NOMO-1 treated with dmso at 0.1 percent for 144 hours (cell line): ENCODE data around the gene KLF2.
"Not testable (repeated sequence)": the region's sequence is repeated elsewhere in the genome, so short reads cannot be mapped to it uniquely, and the experiment has no call there.

ENCODE experiments used
- DNase-seq: peaks from one replicate; lab custom pipeline; 2025; ENCODE audit not compliant: unreplicated experiment; lab: John Stamatoyannopoulos, UW

Gene KLF2

DNA sequence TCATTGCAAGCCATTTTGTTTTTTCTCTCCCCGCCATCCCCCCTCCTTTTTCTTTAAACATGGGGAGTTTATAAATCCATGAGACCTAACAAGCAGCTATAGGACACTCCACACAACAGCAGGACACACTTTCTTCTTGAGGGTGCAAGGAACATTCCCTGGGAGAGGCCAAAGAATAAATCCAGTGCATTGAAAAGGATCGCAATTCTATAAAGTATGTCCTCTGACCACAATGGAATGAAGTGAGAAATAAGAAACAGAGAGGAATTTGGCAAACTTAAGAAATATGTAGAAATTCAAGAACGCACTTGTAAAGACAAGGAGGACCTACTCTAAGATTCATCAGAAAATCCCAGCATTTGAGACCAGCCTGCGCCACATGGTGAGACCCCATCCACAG, 11.9 kb downstream of the KLF2 start:
- DNase-seq, result no peak

DNA sequence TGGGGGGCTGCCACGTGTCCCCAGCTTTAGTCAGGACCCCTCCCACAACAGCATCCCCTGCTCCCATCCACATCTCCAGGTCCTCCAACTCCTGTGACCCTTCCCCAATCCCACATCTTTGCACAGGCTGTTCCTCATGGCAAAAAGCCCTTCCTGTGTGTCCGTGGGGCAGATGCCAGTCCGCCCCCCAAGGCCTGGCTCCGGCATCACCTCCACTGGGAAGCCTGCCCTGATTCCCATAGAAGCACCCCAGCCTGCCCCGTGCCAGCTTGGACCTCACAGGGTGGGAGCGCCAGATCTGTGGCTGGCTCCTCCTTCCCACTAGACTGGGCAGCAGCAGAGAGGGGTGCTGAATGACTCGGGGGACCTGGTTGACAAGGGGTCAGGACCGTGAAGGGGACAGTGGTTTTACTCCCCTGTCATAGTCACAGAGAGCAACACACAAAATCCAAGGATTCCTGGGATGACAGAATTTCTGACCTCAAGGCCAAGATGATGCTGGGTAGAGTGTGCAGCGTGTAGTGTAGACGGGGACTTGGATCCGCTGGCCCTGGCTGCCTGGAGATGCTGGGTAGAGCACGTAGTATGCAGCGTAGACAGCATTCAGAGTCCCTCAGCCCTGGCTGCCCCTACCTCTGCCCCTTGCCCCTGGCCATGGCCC, 13.3 kb downstream of the KLF2 start:
- DNase-seq, result no peak

DNA sequence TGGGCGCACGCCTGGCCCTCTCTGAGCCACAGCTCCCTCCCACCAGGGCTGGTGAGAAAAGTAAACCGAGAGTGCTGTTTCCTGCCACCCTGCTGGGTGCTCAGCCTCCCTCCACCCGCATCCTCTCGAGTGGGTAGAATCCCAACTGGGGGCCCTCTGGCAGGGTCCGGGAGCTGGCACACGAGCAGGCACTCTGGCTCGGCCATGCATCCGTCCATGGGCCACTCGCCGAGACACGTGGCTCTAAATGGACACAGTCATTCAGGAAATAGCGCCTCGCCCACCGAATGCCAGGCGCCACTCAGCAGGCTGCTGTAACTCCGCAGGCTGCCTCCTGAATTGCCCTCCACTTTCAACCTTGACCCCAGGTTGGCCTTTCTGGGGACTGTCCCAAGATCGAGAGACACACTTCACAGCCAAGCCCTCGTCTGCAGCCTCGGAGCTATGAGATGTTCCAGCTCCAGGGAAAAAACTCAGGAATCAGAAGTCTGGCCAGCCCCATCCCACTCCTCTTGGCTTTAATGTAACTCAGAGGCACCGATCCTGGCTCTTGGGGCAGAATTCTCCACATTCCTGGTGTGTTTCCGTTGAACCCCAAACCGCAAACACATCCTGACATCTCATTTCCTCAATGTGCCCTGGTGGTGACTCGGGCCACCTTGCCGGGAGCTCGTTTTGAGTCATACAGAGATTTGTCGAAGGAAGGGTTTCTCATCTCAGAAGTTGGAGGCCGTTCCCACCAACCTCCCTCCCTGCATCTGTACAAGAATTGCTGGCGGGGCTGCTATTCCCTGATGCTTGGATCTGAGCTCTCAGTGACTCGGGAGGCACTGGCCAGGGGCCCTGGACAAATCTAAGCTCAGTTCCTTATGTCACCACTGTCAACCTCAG, 14.1 kb downstream of the KLF2 start:
- DNase-seq, result no peak

DNA sequence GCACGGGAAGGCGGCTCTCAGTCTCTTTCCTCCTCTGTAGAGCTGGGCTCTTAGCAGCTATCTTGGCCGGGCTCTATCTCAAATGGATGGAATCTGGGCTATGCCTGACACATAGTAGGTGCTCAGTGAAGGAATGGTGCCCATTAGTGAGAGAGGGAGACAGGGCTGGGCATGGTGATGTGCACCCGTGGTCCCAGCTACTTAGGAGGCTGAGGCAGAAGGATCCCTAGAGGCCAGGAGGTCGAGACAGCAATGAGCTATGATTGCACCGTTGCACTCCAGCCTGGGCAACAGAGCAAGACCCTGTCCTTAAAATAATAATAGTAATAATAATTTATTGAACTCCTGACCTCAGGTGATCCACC, 14.7 kb downstream of the KLF2 start:
- no peak for DNase-seq

DNA sequence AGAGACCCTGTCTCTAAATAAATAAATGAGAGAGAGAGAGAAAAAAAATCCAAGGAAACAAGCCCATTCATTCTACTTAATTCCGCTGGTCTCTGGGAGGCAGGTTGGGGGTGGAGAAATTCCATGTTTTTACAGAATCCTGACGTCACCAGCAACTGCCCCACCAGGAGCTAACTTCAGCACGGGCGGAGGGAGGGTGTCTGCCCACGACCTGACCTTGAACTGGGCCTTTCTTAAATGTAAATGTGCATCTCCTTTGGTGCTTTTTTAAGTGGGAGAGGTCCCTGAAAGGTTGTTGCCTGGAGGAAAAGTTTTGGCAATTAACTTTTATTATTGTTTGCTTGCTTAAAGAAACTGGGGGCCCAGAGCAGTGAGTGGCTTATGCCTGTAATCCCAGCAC, 15.5 kb downstream of the KLF2 start:
- DNase-seq, result no peak

DNA sequence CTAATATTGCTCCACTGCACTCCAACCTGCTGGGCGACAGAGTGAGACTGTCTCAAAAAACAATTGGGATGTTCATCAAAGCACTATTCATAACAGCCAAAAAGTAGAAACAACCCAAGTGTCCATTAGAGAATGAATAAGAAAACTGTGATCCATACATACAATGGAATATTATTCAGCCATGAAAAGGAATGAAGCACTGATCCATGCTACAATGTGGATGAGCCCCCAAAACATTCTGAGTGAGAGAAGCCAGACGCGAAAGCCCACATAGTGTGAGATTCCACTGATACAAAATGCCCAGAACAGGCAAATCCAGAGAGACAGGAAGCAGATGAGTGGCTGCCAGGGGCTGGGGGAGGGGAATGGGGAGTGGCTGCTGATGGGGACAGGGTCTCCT, 16.0 kb downstream of the KLF2 start:
- DNase-seq, result no peak

DNA sequence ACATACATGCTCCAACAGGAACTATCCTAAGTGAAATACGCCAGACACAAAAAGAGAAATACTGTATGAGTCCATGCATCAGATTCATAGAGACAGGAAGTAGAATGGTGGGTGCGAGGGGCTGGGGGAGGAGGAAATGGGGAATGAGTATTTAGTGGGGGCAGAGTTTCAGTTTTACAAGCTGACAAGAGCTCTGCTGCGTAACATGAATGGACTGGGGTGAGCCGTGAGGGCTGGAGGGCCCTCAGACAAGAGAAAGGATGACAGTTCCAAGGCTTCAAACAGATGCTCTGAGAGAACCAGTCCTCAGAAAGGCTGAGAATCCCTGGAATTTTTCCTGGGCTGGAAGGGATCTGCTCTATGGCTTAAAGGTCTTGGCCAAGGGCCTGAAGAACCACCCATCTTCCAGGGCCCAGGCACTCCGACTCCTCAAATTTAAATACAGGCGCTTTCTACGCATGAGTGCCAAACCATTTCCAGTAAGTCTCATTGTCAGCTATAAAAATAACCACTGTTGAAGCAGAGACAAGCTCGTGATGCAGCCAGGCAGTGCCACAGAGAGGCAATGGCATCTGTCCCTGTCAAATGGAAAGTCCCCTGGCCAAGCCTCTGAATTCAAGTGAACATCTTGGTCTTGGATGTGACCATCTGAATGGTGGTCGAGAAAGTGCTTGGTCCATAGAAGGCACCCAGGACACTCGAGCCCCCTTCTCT, 17.5 kb downstream of the KLF2 start:
- no peak for DNase-seq

DNA sequence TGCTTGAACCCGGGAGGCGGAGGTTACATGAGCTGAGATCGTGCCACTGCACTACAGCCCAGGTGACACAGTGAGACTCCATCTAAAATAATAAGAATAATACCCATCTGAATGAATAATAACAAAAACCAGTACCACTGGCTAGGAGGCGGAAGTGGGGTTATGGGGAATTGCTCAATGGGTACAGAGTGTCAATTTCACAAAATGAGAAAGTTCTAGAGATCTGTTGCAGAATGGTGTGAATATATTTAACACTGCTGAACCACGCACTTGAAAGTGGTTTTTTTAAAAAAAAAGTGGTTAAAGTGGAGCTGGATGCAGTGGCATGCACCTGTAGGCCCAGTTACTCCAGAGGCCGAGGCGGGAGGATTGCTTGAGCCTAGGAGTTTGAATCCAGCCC, 18.5 kb downstream of the KLF2 start:
- no peak for DNase-seq

DNA sequence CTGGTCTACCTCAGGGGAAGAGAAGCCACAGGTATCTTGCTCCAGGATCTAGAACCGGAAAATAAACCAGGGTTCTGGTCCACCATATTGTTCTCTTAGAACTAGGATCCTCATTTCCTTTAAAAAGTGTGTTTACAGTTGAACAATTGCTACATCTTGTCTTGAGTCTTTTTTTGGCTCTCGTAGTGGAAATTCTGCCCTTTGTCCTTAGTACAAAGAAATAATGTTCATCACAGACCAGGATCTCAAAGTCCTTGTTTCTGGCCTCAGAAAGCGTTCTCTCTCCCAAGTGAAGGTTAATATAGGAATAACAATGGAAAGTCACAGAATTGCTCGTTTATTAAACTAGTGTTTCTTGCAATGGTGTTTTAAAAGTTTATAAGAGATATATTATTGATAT, 20.8 kb downstream of the KLF2 start:
- DNase-seq, result no peak

DNA sequence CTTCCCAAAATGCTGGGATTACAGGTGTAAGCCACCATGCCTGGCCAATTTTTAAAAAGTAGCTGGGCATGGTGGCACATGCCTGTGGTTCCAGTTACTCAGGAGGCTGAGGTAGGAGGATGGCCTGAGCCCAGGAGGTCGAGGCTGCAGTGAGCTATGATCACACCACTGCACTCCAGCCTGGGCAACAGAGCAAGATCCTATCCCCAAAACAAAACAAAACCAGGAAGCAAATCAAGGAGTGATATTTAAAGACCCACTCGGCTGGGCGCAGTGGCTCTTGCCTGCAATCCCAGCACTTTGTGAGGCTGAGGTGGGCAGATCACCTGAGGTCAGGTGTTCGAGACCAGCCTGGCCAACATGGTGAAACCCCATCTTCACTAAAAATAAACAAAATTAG, 22.5 kb downstream of the KLF2 start:
- not testable (repeated sequence) for DNase-seq

DNA sequence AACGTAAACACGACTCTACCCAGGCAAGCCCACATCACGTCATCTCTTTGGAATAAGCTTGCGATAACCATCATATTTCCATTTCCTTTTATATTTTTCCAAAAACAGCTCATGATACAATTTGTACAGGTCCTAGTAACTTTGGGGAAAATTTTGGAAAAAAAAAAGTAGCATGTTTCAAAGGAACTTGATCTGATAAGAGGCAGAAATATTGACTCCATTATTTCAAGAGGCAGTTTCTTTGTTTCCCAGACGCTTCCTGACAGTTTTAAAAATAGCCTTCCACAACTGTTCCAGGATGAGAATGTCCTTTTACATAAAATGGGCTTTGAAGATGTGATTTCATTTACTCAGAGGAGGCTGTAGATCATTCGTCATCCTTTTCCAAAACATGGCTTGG, 23.1 kb downstream of the KLF2 start:
- DNase-seq, result no peak

DNA sequence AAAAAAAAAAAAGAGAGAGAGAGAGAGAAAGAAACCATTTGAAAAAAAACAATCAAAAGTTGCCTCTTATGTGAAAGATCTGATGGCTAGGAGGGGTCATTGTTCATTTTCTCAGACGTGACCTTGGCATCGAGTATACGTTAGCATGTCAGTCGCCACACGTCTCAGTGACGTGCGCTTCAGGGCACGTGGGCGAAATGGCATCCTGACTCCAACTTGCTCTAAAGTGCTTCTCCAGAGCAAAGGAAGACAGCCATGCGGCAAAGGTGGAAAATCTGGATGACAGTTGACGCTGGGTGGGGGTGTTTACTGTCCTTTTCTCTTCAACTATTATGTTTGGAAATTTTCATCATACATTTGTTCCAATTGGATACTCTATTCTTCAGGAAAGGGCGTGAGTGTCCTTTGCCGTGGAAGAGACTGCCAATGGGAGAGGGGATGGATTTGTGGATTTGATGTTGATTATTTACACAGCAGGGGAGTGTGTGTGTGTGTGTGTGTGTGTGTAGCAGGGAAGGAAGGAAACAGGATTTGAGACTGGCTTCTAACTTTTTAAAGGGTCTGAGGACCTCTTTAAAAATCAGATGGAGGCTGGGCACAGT, 25.0 kb downstream of the KLF2 start:
- DNase-seq, result no peak

DNA sequence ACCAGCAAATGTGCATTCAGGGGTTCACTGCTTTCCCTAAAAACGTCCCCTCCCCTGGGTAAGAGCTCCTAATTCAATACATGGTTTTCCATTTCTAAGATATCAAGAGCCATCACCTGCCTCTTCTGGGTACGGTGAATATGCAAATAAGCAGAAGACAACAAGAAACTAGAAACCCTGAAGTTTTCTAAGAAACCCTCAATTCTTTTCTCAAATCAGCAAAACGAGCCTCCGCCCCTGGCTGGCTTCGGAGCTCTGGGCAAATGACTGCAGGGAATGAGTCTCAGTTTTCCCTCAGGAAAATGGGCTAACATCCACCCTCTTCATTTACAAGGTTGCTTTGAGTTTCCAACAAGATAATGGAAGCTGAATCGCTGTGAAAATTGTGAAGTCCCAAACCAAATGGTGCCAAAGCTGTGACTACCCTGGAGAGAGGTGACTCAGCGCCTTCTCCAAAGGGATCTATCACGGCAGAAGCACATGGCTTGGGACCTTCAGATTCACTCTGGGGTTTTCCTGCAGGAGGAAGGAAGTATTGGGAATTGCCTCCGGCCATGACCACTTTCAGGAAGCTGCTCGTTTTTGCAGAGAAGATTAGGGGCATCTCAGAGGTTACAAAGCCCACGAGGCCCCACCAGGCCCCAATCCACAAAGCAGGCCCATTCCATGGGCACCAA, 26.6 kb downstream of the KLF2 start:
- no peak for DNase-seq

DNA sequence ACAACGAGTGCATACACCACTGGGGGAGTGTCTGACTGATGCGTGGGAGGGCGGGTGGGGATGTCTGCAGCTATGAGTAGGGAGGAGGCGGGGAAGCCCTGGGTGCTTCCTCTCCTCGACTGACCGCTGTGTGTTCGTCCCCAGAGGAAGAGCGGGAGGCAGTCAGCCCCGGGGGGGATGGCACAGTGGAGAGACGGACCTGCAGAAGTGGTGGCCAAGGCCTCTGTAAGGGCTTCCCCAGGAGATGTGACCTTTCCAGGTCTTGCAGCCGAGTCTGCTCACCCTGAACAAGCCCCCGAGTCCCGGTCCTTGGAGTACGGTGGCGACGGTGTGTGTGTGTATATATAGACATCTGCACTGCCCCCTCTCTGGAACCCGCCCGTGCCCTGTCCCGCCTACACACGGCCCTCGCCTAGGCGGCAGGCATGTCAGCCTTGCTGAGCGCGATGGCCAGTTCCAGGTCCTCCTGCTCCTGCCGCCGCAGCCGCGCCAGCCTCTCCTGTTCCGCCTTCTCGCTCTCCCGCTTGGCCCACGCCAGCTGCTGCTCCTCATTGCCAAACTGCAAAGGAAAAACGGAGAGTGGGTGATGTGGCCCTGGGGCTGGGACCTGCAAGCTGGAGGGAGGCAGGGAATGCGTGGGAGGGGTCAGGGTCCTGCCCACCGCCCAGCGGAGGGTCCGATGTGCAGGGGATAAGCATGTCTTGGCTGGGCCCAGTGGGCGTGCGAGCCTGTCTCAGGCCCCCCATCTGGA, 30.8 kb downstream of the KLF2 start:
- DNase-seq, result no peak

DNA sequence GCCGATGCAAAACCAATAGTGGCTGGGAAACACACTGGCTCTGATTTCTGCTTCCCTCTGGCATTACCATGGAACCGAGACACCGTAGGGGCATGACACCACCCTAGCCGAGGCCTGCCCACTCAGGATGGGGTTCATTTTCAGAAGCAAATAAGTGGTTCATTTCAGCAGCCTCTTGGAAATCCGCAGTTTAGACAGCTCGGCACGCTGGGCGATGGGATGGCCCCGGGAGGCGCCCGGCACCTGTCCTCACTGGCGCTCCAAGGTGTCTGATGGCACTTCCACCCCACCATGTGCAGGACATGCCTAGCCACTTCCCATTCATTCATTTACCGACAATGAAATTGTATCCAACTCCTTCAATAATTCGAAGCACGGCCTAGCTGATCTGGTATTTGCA, 33.8 kb downstream of the KLF2 start:
- no peak for DNase-seq

DNA sequence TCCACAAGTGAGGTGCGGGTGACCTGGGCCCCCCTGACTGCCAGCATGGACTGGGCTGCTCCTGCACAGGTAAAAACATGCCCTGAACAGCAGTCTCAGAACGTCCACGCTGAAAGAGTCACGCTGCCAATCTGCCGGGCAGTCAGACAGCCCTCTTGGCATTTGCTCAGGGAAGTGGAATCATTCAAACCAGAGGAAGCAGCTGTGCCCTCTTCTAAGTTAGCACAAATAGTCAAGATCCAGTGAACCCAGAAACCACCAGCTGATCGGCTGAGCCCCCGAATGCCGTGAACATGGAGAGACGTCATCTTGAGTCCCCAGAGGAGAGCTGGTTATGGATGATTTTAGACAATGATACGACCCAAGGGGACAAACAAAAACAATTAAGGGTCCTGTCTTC, 34.4 kb downstream of the KLF2 start:
- DNase-seq, result no peak

DNA sequence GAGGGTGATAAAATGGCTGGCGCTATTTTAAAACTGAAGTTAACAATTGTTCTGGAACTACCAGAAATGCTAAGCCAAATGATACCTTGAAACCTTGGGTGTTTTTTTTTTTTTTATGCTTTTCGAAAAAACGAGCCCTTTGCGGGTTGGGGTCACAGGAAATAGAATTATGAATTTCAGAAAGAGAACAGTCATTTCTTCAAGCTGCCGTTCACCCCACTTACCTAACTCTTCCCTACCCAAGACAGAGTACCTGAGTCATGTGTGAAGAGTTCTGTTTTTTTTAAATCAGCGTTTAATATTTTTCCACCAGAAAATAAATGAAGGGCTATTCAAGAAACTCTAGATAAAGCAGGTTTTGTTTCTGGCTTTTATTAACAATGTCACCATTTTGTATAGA, 35.3 kb downstream of the KLF2 start:
- no peak for DNase-seq

DNA sequence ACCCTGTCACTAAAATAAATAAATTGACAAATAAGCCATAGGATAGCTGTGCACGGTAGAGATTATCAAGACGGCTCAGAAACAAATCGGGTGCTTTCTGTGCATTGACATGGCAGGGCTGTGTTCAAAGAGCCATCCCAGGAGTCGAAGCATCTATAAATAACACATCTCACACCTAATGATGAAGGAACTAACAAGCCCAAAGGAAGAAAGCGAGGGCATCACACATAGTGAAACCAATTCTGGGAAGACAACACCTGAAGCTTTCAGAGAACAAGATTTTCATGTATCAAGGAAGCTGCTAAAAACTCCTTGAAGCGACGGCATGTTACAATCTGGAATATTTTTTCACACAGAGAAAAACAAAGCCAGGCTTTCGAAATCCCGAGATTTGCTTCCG, 36.1 kb downstream of the KLF2 start:
- DNase-seq, result no peak

DNA sequence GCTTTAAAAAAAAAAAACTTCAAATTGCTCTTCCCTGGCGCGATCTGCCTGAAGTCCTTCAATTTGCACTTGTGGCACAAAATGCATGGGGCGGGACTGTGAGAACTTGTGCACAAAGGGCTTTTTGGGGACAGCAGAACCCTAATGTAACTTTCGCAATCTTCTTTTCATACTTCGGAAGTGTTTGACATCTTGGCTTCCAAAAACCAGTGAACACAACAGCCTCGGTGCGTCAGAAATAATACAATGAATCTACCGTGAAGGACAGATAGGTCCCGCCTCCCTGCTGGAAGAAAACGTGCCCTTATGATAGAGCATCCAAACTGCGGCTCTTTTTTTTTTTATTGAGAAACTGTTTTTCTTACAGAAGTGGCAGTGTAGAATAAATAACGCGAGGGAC, 36.6 kb downstream of the KLF2 start:
- peak; percentile 33 for DNase-seq

DNA sequence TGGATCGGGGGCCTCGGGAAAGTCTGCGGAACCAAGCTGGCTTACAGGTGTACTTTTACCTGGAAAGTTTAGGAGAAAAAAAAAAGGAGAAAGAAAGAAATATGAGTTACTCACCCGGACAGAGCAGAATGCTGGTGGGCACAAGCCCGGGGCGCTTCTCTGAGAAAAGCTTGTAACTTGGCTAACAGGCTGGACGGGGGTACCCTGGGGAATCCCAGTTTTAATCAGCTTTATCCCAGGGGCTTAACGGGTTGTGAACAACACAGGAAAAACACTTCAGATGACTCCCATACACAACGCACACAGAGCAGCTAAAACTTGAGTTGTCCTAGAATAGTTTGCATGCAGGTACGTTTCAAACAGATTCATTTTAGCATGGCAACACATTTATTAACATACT, 37.3 kb downstream of the KLF2 start:
- no peak for DNase-seq
